ENCODE measurements around the gene RAI1. TPM values are rescaled to one million over a fixed set of nuclear protein-coding genes. Genes with fewer than 3 reads are reported as not detected.

The RAI1 gene
- total RNA-seq, 1 donor from 2014 or later: 39.1 TPM

DNA sequence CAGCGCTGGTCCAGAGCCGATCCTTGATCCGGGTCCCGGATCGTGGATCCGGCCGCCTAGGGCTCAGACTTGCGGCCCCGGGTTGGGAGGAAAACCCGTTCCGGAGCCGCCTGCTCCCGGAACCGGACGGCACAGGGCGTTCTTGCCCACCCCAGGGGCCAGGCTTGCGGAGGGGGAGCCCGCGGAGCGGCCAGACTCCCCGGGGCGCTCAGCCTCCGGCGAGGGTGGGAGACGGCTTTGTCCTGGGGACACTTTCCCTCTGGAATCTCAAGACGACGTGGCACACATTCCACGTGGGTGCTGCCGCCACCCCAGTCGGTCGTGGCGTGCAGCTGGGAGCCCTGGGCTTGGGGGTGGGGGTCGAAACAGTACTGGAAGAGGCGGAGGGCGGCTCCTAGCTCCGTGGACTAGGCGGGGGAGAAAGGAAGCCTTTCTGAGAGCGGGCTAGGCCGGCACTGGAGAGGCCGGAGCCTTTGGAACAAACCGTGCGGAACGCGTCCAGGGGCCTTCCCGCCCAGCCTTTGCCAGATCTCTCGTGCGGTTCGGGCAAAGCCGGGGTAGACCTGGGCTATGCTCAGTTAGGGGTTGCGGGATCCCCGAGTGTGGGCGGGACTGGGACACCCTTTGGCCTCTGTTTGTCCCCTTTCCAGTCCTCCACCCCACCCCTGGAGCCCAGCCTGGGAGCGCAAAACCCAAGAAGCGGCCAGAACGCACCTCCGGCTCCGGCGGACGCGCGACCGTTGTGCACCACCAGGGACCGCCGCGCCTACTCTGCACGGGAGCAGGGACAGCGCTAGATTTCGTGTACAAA is 129.0 kb downstream of the RAI1 start:
- H3K36me3 ChIP-seq (ENCODE audit: insufficient read depth, low read length): peaks cover 9% of the 10 kb centered on the region
- H3K9me3 Mint-ChIP-seq (ENCODE audit: unreplicated experiment): no peaks in the 10 kb centered on the region
- H3K4me3 ChIP-seq (ENCODE audit: insufficient read depth, low read depth, low read length): no peak overlapping the region
- no peak for TF ChIP-seq EZH2 (IDR thresholded peaks at IDR 0.05; ENCODE audit: insufficient read depth, low read length)
- TF ChIP-seq, protein P1, sequence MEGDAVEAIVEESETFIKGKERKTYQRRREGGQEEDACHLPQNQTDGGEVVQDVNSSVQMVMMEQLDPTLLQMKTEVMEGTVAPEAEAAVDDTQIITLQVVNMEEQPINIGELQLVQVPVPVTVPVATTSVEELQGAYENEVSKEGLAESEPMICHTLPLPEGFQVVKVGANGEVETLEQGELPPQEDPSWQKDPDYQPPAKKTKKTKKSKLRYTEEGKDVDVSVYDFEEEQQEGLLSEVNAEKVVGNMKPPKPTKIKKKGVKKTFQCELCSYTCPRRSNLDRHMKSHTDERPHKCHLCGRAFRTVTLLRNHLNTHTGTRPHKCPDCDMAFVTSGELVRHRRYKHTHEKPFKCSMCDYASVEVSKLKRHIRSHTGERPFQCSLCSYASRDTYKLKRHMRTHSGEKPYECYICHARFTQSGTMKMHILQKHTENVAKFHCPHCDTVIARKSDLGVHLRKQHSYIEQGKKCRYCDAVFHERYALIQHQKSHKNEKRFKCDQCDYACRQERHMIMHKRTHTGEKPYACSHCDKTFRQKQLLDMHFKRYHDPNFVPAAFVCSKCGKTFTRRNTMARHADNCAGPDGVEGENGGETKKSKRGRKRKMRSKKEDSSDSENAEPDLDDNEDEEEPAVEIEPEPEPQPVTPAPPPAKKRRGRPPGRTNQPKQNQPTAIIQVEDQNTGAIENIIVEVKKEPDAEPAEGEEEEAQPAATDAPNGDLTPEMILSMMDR (IDR thresholded peaks at IDR 0.05; ENCODE audit: insufficient read depth, low read depth, low read length): no peak
- H2AFZ ChIP-seq (ENCODE audit: low read depth, low read length): no peak overlapping the region
- H3K9me3 ChIP-seq (ENCODE audit: insufficient read depth, low read depth, low read length): no peaks in the 10 kb centered on the region
- H4K20me1 ChIP-seq (ENCODE audit: insufficient read depth, low read length): peaks cover 70% of the 10 kb centered on the region
- DNase-seq (ENCODE audit: low read depth) (no peak), FAIRE-seq (no peak)
- H3K4me1 ChIP-seq (ENCODE audit: insufficient read depth, low read length): peaks cover 14% of the 10 kb centered on the region
- peak overlapping the region; percentile 2 for H3K9ac ChIP-seq (ENCODE audit: low read length)
- H3K4me3 Mint-ChIP-seq (ENCODE audit: unreplicated experiment): peak overlapping the region; percentile 40
- no peaks in the 10 kb centered on the region for H3K27me3 ChIP-seq (ENCODE audit: insufficient read depth, low read length)
- peaks cover 23% of the 10 kb centered on the region for H3K4me1 Mint-ChIP-seq (ENCODE audit: low read depth, unreplicated experiment)
- peaks cover 9% of the 10 kb centered on the region for H3K36me3 Mint-ChIP-seq (ENCODE audit: low read depth, unreplicated experiment)
- H3K27ac ChIP-seq (ENCODE audit: low read depth, low read length): no peak overlapping the region
- H3K27ac Mint-ChIP-seq (ENCODE audit: unreplicated experiment): peak overlapping the region; percentile 89
- no peaks in the 10 kb centered on the region for H3K79me2 ChIP-seq (ENCODE audit: insufficient read depth, low read length)
- H3K27me3 Mint-ChIP-seq (ENCODE audit: low read depth, unreplicated experiment): no peaks in the 10 kb centered on the region
- H3K4me2 ChIP-seq (ENCODE audit: low read length): peak overlapping the region; percentile 23

DNA sequence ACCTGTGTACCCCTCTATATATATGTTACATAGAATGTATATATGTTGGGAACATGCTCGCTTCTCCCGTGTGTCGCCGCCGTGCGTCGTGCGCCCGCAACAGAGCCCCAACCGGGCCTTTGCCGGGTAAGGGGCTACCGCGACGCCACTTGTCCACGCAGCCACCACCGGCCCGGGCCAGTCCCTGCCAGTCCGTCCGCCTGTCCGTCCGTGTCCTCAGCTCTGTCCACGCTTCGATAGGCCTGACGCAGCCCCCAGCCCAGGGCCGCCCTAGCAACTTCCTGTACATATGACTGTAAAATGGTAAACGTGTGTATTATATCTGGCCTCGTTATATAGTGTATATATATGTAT is 129.6 kb downstream of the RAI1 start:
- DNase-seq (ENCODE audit: low read depth) (no peak), FAIRE-seq (no peak)
- peak overlapping the region; percentile 89 for H3K27ac Mint-ChIP-seq (ENCODE audit: unreplicated experiment)
- peaks cover 14% of the 10 kb centered on the region for H3K4me1 ChIP-seq (ENCODE audit: insufficient read depth, low read length)
- H3K4me3 ChIP-seq (ENCODE audit: insufficient read depth, low read depth, low read length): no peak overlapping the region
- H3K27ac ChIP-seq (ENCODE audit: low read depth, low read length): no peak overlapping the region
- peaks cover 6% of the 10 kb centered on the region for H3K36me3 ChIP-seq (ENCODE audit: insufficient read depth, low read length)
- H3K4me2 ChIP-seq (ENCODE audit: low read length): no peak overlapping the region
- peaks cover 9% of the 10 kb centered on the region for H3K36me3 Mint-ChIP-seq (ENCODE audit: low read depth, unreplicated experiment)
- H3K9me3 Mint-ChIP-seq (ENCODE audit: unreplicated experiment): no peaks in the 10 kb centered on the region
- no peaks in the 10 kb centered on the region for H3K9me3 ChIP-seq (ENCODE audit: insufficient read depth, low read depth, low read length)
- H3K4me3 Mint-ChIP-seq (ENCODE audit: unreplicated experiment): peak overlapping the region; percentile 40
- peaks cover 71% of the 10 kb centered on the region for H4K20me1 ChIP-seq (ENCODE audit: insufficient read depth, low read length)
- H3K9ac ChIP-seq (ENCODE audit: low read length): no peak overlapping the region
- peaks cover 20% of the 10 kb centered on the region for H3K4me1 Mint-ChIP-seq (ENCODE audit: low read depth, unreplicated experiment)
- H3K79me2 ChIP-seq (ENCODE audit: insufficient read depth, low read length): no peaks in the 10 kb centered on the region
- TF ChIP-seq EZH2 (IDR thresholded peaks at IDR 0.05; ENCODE audit: insufficient read depth, low read length): no peak
- TF ChIP-seq, protein P1 (IDR thresholded peaks at IDR 0.05; ENCODE audit: insufficient read depth, low read depth, low read length): no peak
- no peaks in the 10 kb centered on the region for H3K27me3 ChIP-seq (ENCODE audit: insufficient read depth, low read length)
- no peaks in the 10 kb centered on the region for H3K27me3 Mint-ChIP-seq (ENCODE audit: low read depth, unreplicated experiment)
- H2AFZ ChIP-seq (ENCODE audit: low read depth, low read length): no peak overlapping the region
